Kidney epithelial cell (primary cell): ENCODE results near the gene FTO. TPM values are rescaled to one million over a fixed set of nuclear protein-coding genes. Genes with fewer than 3 reads are reported as not detected.

ENCODE experiments used
- DNase-seq: peaks from one replicate; pipeline ENCODE4 v3.0.0-alpha.2; 2010; ENCODE audit warnings: low read depth
- H3K27me3 ChIP-seq: 2 replicates; pipeline ENCODE4 v1.6.0; 2011; ENCODE audit warnings: low read length; ENCODE audit not compliant: control insufficient read depth, insufficient read depth
- H3K36me3 ChIP-seq: 2 replicates; pipeline ENCODE4 v1.5.1; 2011; ENCODE audit warnings: low read length; ENCODE audit not compliant: control insufficient read depth, insufficient read depth
- H3K4me3 ChIP-seq: 2 replicates; pipeline ENCODE4 v1.5.1; 2011; ENCODE audit warnings: low read depth, mild to moderate bottlenecking, control low read depth, low read length
- CTCF ChIP-seq: IDR thresholded peaks from 2 replicates; pipeline ENCODE4 v1.5.1; 2011; ENCODE audit warnings: mild to moderate bottlenecking, moderate library complexity, low read length, control low read depth, inconsistent platforms; ENCODE audit not compliant: insufficient read depth, poor library complexity, severe bottlenecking
- total RNA-seq: library from RNA; depleted of rRNA; stranded (reverse); fragments of >200 nt; gene quantifications from 2 replicates; pipeline ENCODE4 v1.2.3, GENCODE V29; 2015

The FTO gene
- total RNA-seq, 1 donor from 2014 or later = 66.9 TPM

GRCh38 chr16:53966821-53967571, 263.0 kb downstream of the FTO start:
- H3K27me3 ChIP-seq = no peaks in the 10 kb centered on the region
- no peaks in the 10 kb centered on the region for H3K36me3 ChIP-seq
- no peak for DNase-seq
- H3K4me3 ChIP-seq = no peak overlapping the region
- no peak for TF ChIP-seq CTCF

GRCh38 chr16:53967572-53967971, 263.6 kb downstream of the FTO start:
- Histone ChIP-seq H3K4me3 (no peak overlapping the region), H3K36me3 (no peaks in the 10 kb centered on the region), H3K27me3 (no peaks in the 10 kb centered on the region)
- no peak for DNase-seq
- TF ChIP-seq CTCF = no peak

- no peak for DNase-seq
- H3K27me3 ChIP-seq = no peaks in the 10 kb centered on the region
- no peak for TF ChIP-seq CTCF
- H3K36me3 ChIP-seq = no peaks in the 10 kb centered on the region
- no peak overlapping the region for H3K4me3 ChIP-seq
Observed at GRCh38 chr16:53968454-53968853, 264.5 kb downstream of the FTO start.

GRCh38 chr16:53968896-53969295, 264.9 kb downstream of the FTO start:
- TF ChIP-seq CTCF = no peak
- H3K27me3 ChIP-seq = no peaks in the 10 kb centered on the region
- DNase-seq = no peak
- H3K4me3 ChIP-seq = no peak overlapping the region
- H3K36me3 ChIP-seq = no peaks in the 10 kb centered on the region

- no peak overlapping the region for H3K4me3 ChIP-seq
- H3K36me3 ChIP-seq = no peaks in the 10 kb centered on the region
- no peak for TF ChIP-seq CTCF
- no peaks in the 10 kb centered on the region for H3K27me3 ChIP-seq
- no peak for DNase-seq
Observed at GRCh38 chr16:53971616-53972015, 267.7 kb downstream of the FTO start.

GRCh38 chr16:53973021-53973420, 269.1 kb downstream of the FTO start:
- Histone ChIP-seq H3K27me3 (no peaks in the 10 kb centered on the region), H3K36me3 (no peaks in the 10 kb centered on the region), H3K4me3 (no peak overlapping the region)
- DNase-seq = no peak
- no peak for TF ChIP-seq CTCF
